ENCODE data around the gene LRP1B. TPM values are rescaled to one million over a fixed set of nuclear protein-coding genes. Genes with fewer than 3 reads are reported as not detected.

LRP1B gene
- total and polyA plus RNA-seq, 2 of the 8 experiments (the other 6 are each of a cell fraction or from before 2014, with no cell fraction given) = 0.03 TPM; not detected in 1

GRCh38 chr2:140595107-140595506 lies 1535.7 kb downstream of the LRP1B start (continued):
- no peak for TF ChIP-seq SIN3A (conservative IDR thresholded peaks at IDR 0.05 in 1 of 2, IDR thresholded peaks at IDR 0.05 in 1 of 2; ENCODE audit: low read depth in 1 of 2, low read length in 2 of 2)
- TF ChIP-seq SP1 (IDR thresholded peaks at IDR 0.05; ENCODE audit: low read depth, low read length) = no peak
- no peak for TF ChIP-seq ASH2L (IDR thresholded peaks at IDR 0.05; ENCODE audit: low read length)
- TF ChIP-seq JUND (IDR thresholded peaks at IDR 0.05; ENCODE audit: low read length) = no peak
- TF ChIP-seq RNF2 (IDR thresholded peaks at IDR 0.05; ENCODE audit: borderline replicate concordance, low read depth, low read length, missing control alignments, poor library complexity, severe bottlenecking) = no peak

Measured in H1 (cell line).